ENCODE data around the gene NFATC1.
"Not testable (repeated sequence)": the region's sequence is repeated elsewhere in the genome, so short reads cannot be mapped to it uniquely, and the experiment has no call there.

NFATC1 gene

DNA sequence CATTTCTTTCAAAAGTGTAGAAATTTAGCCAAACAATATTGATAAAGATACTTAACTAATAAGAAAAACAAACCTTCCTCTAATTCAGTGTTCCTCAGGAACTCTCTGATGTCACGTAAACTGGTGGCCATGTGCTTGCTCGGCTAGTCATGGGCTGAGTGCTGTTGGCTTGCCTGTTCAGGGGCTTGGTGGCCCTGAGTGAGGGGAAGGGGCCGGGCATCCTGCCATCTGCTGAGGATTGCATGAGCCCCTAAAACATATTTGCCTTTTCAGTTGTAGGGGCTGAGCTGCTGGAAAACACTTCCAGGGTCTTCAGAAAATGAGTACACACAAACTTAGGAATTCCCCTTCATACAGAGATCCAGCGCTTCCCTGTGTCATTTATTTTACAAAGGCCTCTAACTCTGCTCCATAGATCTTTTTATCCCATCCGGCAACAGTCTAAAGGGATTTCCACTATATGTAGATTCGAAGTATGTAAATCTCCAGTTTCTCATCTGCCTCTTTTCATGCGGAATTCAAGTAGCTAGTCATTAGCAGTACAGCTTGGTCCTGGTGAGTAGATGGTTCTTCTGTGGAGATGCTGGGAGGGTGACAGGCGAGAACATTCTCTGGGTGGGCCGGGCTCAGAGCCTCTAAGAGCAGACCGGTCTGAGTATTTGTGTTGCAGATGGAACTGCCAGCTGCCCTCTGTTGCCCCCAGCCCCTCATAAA lies 20.1 kb upstream of the NFATC1 start:
- no peak for DNase-seq

DNA sequence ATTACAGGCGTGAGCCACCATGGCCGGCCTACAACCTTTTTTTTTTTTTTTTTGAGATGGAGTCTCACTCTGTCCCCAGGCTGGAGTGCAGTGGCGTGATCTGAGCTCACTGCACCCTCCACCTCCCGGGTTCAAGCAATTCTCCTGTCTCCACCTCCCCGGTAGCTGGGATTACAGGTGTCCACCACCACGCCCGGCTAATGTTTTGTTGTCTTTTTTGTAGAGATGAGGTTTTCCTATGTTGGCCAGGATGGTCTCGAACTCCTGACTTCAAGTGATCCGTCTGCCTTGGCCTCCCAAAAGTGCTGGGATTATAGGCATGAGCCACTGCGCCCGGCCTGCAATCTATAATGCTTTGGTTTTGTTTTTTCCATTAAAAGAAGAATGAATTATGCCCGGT lies 19.1 kb upstream of the NFATC1 start:
- not testable (repeated sequence) for DNase-seq

DNA sequence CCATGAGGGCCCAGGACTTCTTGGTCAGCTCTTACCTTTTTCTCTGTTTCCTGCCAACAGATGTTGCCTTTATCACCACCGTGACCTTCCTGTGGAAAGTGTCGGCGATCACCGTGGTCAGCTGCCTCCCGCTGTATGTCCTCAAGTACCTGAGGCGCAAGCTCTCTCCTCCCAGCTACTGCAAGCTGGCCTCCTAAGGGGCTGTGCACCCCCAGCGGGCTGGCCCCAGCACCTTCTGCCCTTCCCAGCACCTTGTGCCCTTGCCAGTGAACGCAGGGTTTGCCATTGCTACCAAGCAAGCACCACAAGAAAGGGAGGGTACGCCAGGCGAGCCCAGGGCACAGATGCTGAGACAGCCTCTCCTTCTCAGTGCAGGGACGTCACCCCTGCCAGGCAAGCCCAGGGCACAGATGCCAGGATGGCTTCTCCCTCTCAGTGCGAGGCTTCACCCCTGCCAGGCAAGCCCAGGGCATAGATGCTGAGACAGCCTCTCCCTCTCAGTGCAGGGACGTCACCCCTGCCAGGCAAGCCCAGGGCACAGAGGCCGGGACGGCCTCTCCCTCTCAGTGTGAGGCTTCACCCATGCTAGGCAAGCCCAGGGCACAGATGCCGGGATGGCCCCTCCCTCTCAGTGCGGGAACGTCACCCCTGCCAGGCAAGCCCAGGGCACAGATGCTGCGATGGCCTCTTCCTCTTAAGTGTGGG lies 18.4 kb upstream of the NFATC1 start:
- no peak for DNase-seq

DNA sequence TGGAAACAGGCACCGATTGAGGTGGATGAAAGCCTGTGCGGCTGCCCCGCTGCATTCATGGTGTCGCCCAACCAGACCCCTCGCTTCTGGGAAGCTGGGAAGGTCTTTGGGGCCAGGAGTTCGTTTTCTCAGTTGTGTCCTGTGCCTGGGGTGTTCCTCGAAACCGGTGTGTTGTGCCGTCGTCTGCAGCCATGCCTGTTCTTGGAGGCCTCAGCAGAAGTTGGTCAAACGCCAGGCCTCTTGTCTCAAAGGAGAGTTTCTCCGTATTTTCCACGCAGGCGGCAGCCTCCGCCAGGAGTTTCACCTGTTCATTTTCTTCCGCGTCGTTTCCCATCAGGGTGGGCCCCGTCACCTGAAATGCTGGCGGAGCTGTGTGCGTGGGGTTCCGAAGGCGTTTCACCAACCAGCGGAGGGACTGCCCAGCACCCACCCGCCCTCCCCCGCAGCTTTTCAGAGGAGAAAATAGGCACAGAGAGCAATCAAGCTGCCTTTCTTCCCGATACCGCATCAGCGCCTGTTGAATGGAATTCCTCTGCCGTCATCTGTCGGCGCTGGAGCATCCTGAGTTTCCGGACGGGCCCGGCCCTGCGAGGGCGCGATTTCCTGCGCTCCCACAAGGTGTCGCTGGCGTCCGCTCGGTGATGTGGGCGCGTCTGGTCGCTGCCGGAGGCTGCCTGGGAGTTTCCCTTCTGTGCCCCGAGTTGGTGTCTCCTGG lies 17.0 kb upstream of the NFATC1 start:
- DNase-seq: no peak

DNA sequence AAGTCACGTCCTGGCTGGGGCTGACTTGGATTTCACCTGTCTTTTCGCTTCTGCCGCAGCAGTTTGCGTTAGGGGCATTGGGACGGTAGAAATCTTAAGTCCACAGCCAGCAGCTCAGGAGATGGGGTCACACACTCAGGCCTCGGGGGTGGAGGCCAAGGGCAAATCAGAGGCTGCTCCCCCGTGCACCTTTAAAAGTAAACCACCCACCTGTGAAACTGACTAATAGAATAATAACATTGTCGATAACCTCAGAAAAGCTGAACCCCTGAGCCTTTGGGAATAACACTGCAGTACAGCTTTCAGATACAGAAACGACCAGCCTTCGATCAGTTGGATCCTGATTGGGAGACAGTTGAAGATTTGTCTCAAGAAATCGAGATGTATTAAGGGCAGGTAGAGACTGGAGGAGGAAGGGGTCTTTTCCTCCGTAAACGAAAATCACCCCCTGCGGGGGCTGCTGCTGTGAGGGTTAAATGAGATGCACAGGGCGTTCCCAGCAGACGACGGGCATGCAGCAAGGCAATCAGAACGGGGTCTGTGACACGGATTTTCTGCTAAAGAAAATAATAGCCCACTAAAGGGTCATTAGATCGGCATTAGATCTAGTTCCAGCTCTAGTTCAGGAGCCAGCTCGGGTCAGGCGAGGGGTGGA lies 16.4 kb upstream of the NFATC1 start:
- DNase-seq: no peak

DNA sequence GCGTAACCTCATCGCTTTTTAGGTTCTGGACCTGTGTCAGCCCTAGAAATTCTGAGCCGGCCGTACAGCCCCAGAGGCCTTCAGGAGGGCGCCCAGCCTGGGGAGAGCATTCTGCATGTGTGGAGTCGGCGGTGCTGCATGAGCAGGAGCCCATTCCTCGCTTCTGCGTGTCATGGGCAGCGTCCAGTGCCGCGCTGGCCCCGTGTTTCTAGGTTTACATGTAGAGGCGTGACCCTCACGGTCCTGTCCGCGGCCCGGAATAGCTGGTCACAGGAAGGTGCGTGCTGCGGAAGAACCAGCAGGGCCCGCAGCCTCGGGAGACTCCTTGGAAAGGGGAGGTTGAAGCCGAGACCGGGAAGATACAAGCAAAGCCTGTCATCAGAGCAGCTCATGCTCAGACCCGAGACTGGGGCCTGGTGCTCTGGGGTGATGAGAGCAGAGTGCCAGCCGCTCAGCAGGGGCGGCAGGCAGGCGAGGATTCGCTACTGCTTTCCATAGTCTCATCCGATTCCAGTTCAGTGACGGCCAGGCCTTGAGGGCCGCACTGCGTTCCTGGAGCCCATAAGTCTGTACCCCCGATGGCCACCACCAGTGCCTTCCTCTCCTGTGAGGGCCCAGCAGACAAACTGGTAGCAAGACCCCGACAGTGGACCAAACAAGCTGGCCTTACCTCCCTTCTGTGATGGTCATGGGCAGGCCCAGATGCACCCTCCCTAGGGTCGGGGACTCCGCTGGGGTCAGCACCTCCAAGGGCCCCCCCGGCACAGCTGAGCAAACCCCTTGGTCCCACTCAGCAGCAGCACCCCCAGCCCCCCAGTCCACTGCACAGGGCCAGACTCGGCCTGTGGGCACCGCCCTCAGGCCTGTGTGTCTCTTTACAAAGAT lies 15.6 kb upstream of the NFATC1 start:
- no peak for DNase-seq

DNA sequence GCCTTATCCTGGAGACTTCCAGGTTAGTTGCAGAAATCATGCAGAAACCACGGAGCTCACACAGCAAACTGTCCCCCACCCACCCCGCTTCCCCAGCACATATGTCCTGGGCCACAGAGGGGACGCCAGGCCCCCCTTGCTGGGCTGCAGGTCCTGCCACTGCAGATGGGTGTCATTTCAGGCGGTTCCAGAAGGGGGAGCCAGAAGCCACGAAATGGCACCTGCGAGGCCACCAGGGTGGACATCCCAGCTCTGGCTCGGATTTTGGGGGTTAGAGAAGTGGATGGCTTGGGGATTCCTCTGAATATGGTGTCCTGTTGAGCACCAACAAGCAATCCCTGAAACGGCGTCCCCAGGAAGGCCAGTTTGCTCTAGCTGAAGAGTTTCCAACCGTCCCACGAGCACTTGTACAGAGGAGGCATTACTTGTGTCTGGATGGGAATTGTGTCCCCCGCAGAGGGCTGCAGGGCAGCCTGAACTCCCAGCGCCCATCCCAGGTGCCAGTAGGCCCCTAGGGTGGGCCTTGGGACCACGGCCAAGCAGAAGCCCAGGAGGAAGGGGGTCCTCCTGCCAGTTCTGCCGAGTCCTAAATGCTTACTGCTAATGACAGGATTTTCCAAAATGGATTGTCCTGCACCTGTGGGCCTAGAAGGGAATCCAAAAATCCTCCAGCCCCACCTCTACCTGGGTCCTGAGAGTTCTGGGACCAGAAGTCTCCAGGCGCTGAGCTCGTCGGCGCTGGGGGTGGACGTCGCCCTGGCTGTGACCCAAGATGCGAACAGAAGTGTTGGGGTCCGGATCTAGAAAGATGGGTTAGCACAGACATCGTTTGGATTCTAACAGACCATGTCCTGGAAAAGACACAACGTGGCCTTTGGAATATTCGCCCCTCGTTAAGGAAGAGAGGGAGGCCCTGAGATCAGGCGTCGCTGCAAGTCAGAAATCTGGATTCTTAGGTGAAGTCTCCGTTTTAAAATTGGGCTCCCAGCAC lies 14.6 kb upstream of the NFATC1 start:
- DNase-seq: no peak

DNA sequence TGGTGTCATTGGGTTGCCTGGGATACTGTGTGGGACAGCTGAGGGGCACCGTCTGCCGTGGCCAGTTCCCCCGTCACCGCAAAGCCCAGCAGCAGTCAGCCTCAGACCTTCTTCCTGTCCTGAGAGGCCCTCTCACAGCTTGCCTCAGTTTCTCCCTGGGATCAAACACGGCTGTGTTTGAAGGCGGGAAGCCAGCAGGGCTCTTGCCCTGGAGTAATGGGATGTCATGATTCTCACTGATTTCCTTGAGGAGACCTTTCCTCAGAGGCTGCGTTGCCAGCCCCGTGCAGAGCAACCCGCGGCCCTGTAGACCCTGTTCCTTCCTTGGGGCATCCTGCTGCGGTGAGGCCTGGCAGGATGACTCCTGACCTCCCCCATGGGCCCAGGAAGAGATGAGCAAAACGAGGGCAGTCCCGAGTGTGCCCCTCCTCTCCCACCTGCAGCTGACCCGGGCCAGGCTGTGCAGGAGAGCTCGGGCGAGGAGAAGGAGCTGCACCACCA lies 13.9 kb upstream of the NFATC1 start:
- DNase-seq: no peak

DNA sequence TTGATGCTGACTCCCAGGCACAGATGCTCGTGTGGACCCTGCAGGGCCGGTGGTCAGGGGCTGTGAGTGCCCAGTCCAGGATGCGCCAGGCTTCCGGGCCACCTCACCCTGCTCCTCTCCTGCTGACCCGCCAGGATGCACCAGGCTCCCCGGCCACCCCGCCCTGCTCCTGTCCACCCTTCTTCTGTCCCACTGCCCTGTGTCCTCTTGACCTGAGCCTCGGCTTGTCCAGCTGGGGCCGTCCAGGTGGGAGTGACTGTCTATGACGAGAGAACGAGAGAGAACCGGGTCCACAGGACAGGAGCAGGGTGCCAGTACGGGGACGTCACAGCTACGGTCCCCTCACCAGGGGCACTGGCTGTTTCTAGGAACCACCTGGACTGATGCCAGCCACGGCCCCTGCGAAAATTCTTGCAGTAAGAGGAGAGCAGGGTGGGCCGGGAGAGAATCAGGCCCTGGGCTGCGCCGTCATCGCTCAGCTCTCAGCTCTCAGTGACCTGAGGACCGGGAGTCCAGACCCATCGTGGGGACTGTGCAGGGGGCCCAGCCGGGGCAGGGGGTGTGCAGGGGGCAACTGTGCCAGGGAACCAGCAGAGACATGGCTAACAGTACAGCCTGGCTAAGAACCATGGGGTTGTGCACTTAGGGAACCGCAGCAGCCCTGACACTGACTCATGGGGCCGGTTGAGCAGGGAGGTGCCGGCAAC lies 12.9 kb upstream of the NFATC1 start:
- DNase-seq: no peak

DNA sequence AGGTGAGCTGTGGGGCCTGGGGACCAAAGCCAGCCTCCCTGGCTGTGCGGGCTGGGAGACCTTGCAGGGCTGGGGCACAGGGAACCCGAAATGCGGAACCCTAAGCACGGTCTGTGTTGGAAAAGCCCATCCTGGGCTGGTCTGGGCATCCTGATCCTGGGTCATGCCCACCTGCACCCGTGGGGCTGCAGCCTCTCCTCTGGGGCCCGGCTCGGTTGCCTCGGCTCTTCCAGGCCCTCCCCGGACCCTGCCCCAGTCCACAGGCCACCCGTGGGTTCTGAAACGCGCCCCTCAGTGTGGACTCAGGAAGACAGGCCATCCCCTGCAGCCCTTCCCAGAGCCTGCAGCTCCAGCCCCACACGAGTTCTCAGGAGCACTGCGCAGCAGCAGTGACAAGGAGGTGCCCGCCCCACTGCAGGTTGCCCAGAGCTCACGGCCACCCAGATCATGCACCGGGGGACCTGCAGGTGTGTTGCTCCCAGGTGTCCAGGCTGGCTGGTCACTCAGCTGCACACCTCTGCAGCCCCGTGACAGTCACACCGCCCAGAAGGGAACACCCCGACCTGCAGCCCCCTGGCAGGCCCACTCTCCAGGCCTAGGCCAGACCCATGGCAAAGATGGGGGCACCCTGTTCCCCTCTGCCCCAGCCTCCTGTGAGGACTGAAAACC lies 12.2 kb upstream of the NFATC1 start:
- DNase-seq: no peak

DNA sequence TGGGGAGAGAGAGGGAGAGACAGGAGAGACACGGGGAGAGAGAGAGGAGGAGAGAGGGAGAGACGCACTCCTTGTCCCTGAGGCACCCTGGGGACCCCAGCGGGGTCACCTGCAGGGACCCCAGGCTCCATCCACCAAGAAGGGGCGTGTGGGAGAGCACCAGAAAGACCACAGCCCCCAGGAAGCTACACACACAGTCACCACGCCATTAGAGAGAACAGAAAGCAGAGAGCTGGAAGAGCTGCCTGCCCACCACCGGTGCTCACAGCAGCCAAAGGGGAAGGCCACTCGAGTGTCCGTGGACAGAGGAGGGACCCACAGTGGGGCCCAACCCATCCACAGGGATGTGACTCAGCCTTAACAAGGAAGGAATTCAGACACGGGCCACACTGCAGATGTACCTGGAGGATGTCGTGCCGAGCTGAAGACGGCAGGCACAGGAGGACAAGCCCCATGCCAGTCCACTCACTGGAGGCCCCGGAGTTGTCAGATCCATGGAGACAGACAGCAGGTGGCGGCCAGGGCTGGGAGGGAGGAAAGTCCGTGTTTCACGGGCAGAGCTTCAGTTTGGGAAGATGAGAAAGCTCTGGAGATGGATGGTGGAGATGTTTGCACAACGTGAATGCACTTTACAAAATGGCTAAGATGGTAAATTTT lies 11.5 kb upstream of the NFATC1 start:
- no peak for DNase-seq

DNA sequence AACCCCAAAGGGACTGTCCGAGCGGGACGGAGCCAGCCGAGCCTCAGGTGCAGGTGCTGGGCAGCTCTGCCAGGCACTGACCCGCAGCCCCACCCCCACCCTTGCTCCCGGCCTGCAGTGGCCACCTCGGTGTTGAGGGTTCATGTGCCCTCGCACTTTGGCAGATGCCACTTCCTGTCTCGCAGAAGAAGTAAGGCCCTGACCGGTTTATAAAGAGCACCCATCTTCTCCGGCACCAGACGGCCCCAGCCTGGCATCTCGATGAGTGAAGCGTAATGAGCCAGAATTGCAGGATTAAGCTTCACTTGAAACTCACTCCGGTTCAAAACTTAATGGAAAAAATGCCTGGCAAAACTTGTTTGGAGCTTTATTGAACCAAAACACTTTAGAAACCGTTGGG lies 10.9 kb upstream of the NFATC1 start:
- DNase-seq: no peak

DNA sequence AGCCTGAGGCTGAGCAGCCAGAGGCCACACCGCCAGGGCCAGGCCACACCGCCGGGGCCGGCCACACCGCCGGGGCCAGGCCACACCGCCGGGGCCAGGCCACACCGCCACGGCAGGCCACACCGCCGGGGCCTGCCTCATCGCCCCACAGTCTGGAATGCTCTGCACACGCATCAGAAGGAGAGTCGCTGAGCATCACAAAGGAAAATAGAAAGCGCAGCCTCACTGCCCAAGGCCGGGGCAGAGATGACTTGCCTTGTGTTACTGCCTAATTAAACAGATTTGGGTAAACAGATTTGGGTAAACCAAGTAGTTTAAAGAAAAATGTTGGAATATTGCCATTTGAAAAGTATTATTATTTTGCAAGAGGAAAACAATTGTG lies 10.4 kb upstream of the NFATC1 start:
- no peak for DNase-seq

DNA sequence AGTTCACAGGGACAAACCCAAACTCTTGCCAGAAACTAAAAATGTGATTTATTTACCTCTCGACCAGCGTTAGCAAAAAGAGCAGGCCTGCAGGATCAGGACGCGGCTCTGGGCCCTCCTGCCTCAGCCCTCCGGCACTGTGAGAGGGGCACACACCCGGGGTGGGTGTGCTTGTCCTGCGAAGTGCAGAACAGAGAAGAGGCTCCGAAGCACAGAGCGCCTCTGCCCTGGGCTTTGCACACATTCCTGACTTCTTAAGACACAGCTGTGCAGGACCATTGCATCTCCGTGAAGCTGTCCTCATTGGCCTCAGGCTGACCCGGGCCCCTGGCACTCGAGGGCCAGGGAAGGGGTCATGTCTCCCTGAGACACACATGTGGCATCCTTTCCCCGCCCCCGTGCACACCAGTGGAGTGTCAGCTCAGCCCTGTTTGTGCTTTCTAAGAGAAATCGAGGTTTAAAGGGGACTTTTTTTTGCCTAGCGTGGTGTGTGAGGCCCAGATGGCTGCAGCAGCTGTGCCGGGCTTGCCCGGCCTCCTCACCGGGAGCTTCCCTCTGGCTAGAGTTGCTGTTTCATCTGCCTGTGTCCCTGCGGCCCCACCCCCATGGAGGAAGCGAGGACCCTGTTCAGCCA lies 9.9 kb upstream of the NFATC1 start:
- DNase-seq: no peak

DNA sequence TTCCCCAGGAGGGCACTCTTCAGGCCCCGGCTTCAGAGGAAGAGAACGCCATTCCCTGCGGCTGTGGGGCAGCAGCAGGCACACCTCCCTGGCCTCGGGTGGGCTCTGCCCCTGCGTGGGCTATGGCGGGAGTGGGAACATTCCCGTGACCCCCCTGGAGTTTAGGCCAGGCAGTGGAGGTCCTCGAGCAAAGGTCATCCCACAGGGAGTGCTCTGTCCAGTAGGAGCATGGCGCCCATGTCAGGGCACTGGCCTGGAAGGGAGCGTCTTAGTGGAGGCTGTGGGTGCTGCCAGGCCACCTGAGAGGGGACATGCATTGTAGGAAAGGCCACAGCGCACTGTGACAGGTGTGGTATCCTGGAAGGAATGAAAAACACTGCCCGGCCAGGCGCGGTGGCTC lies 9.2 kb upstream of the NFATC1 start:
- DNase-seq: no peak

DNA sequence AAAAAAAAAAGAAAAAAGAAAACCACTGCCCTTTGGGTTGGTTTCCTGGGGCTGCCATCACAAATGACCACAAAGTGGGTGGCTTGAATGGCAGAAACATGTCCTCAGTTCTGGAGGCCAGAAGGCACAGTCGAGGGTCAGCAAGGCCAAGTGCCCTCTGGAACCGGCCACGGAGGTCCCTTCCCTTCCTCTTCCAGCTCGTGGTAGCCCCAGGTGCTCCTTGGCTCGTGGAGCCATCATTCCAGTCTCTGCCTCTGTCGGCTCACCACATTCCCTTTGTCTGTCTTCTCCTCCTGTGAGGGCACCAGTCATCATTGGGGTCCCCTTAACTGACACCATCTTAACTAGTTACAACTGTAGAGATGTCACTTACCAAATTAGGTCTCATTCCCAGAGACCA lies 8.5 kb upstream of the NFATC1 start:
- no peak for DNase-seq

DNA sequence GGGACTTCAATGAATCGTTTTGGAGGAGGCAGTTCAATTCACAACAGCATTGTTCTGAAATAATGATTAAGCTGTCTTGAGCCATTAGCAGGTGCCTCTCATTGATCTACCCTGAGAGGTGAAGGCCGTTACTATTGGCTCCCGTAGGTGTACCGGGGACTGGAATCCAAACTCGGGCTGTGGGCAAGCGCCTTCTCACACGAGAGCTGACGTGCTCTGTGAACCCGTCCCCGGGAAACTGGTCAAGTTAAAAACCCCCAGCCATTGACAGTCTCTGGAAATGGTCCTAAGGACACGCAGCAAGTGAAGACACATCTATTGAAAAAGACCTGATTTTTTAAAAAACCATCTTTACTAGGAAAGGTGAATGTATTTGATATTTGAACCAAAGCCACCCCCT lies 8.1 kb upstream of the NFATC1 start:
- DNase-seq: no peak

DNA sequence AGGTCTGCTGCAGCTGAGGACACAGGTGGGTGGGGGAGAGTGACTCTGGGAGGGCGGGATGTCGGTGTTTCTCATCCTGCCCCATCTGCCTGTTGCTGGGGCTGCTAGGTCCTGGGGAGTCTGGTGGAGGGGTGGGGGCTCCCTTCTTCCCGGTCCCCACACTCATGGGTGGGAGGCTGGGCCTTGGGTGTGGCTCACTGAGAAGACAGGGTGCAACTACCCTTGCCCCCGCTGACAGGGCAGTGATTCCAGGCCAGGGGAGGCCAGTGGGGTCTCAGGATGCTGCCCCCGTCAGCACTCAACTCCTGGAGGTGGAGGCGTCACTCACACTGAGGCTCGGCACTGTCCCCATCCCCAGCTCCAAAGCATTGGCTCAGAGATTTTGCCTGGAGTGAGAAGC lies 7.7 kb upstream of the NFATC1 start:
- no peak for DNase-seq

DNA sequence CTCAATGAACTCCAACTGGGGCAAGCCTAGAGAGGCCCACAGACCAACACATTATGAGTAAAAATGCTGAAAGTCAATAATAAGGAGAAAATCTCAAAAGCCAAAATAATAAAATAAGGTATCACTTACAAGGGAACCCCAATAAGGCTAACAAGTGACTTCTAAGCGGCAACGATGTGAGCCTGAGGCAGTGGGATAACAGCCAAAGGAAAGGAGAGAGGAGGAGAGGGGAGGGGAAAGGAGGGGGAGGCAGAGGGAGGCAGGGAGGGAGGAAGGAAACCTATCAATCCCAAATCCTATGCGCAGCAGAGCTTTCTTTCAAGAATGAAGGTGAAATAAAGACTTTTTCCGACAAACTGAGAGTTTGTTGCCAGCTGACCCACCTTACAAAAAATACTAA lies 6.0 kb upstream of the NFATC1 start:
- no peak for DNase-seq

All from GOT3 (cell line).